Tibial artery (tissue), 4 donors: ENCODE measurements around the gene LINC01488.

Source experiments
- DNase-seq, 2 donors: peaks; one replicate each; pipeline ENCODE4 v3.0.0-alpha.2; 2019
- H3K27ac ChIP-seq, 2 donors: fragments of 200-600 bp; sonication (generic) in 1 of 2; 1 replicate in 1 of 2; 2 replicates in 1 of 2; pipeline ENCODE4 v1.5.1; 2018 to 2019; ENCODE audit warnings: mild to moderate bottlenecking in 1 of 2
- H3K27me3 ChIP-seq, 2 donors: fragments of 200-600 bp; sonication (generic) in 1 of 2; one replicate each; pipeline versions ENCODE4 v1.5.1 to v1.6.0; 2016 to 2019
- H3K36me3 ChIP-seq, 3 donors: fragments of 200-600 bp; sonication (generic) in 2 of 3; one replicate each; pipeline ENCODE4 v1.5.1; 2016 to 2019; ENCODE audit warnings: mild to moderate bottlenecking in 2 of 3
- H3K4me1 ChIP-seq, 4 donors: fragments of 200-600 bp; sonication (generic) in 2 of 4; 1 replicate in 3 of 4; 2 replicates in 1 of 4; pipeline ENCODE4 v1.5.1; 2016 to 2019
- H3K4me3 ChIP-seq, 2 donors: fragments of 200-600 bp; sonication (generic) in 1 of 2; 1 replicate in 1 of 2; 2 replicates in 1 of 2; pipeline ENCODE4 v1.5.1; 2018 to 2019; ENCODE audit warnings: mild to moderate bottlenecking in 2 of 2
- H3K9me3 ChIP-seq, 3 donors: fragments of 200-600 bp; sonication (generic) in 1 of 3; one replicate each; pipeline ENCODE4 v1.5.1; 2016 to 2019
- CTCF ChIP-seq, 2 experiments: fragments of 200-600 bp in 1 of 2; fragments of 450-650 bp in 1 of 2; IDR thresholded peaks; one replicate each; pipeline ENCODE4 v1.5.1; 2017 to 2019; ENCODE audit warnings: antibody characterized with exemption in 2 of 2, mild to moderate bottlenecking in 1 of 2, moderate library complexity in 1 of 2
- intact Hi-C: fragments of 100-400 bp; cut with DNase I; formaldehyde crosslinking; loops from one replicate; pipeline ENCODE4 v1.15.0; 2023; ENCODE audit warnings: low total_unique reads

Gene LINC01488

GRCh38 chr11:69475866-69476471 is 5.5 kb upstream of the LINC01488 start:
- DNase-seq: no peak
- Histone ChIP-seq H3K4me3 (no peak overlapping the region), H3K27ac (no peak overlapping the region), H3K27me3 (no peaks in the 10 kb centered on the region), H3K36me3 (no peaks in the 10 kb centered on the region), H3K9me3 (no peaks in the 10 kb centered on the region), H3K4me1 (peaks cover 0 to 18% (median 17%) of the 10 kb centered on the region in 4 donors)
- intact Hi-C loops: no loop called here
- TF ChIP-seq CTCF (IDR thresholded peaks at IDR 0.05): no peak

DNA sequence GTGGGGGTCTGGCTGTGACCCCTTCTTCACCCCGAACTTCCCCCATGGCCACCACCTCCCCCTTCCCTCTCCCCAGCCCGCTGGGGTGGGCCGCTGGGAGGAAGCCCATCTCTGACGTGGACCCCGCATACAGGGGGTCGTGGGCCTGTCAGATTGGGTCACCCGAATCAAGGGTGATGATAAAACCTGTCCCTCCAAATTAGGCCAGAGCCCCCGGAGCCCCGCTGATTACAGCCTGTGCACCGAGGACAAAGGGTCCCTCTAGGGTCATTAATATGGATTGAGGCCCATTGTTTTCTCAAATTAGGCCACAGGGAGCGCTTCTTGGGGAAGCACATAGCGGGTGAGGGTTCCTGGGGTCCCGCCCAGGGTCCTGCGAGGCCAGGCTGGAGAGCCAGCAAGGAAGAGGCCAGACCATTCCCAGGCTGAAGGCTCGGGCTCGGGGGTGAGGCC is 4.9 kb upstream of the LINC01488 start:
- no peak overlapping the region for H3K4me3 ChIP-seq
- no peak overlapping the region for H3K27ac ChIP-seq
- intact Hi-C loops: no loop called here
- no peaks in the 10 kb centered on the region for H3K27me3 ChIP-seq
- H3K36me3 ChIP-seq: no peaks in the 10 kb centered on the region
- TF ChIP-seq CTCF (IDR thresholded peaks at IDR 0.05): no peak
- H3K4me1 ChIP-seq: peaks cover 0 to 19% (median 18%) of the 10 kb centered on the region in 4 donors
- DNase-seq: no peak
- no peaks in the 10 kb centered on the region for H3K9me3 ChIP-seq

- intact Hi-C loops: no loop called here
- no peak overlapping the region for H3K4me3 ChIP-seq
- no peaks in the 10 kb centered on the region for H3K27me3 ChIP-seq
- DNase-seq: no peak
- no peak for TF ChIP-seq CTCF (IDR thresholded peaks at IDR 0.05)
- no peak overlapping the region for H3K27ac ChIP-seq
- peaks cover 0 to 19% (median 18%) of the 10 kb centered on the region in 4 donors for H3K4me1 ChIP-seq
- H3K9me3 ChIP-seq: no peaks in the 10 kb centered on the region
- H3K36me3 ChIP-seq: no peaks in the 10 kb centered on the region
Observed at GRCh38 chr11:69477086-69477485, 4.4 kb upstream of the LINC01488 start.

- H3K4me1 ChIP-seq: peaks cover 0 to 19% (median 18%) of the 10 kb centered on the region in 4 donors
- no peaks in the 10 kb centered on the region for H3K36me3 ChIP-seq
- H3K27ac ChIP-seq: peak overlapping the region; percentile 29 to 58
- no peaks in the 10 kb centered on the region for H3K9me3 ChIP-seq
- no peak for TF ChIP-seq CTCF (IDR thresholded peaks at IDR 0.05)
- intact Hi-C loops: no loop called here
- no peak overlapping the region for H3K4me3 ChIP-seq
- peak; percentile 44 to 86 for DNase-seq
- no peaks in the 10 kb centered on the region for H3K27me3 ChIP-seq
Observed at GRCh38 chr11:69479591-69480271, 1.7 kb upstream of the LINC01488 start.

- DNase-seq: no peak
- H3K27me3 ChIP-seq: no peaks in the 10 kb centered on the region
- intact Hi-C loops: no loop called here
- H3K9me3 ChIP-seq: no peaks in the 10 kb centered on the region
- H3K27ac ChIP-seq: peak overlapping the region; percentile 29 to 58
- H3K36me3 ChIP-seq: no peaks in the 10 kb centered on the region
- H3K4me1 ChIP-seq: peaks cover 0 to 24% (median 21%) of the 10 kb centered on the region in 4 donors
- H3K4me3 ChIP-seq: no peak overlapping the region
- no peak for TF ChIP-seq CTCF (IDR thresholded peaks at IDR 0.05)
Observed at GRCh38 chr11:69480547-69481392, 693 bp upstream of the LINC01488 start.
